ENCODE data around the gene IER2. TPM values are rescaled to one million over a fixed set of nuclear protein-coding genes. Genes with fewer than 3 reads are reported as not detected.
A peak's percentile ranks its signal among the peaks of the same experiment; 100 is the strongest.

Gene IER2
- total RNA-seq, 8 experiments from 2014 or later, result 33.2 to 61.5 (median 39.8) TPM

- no peak for ATAC-seq (replicated peaks in 6 of 8)
- WGBS, 10 experiments, result 75 to 100% (median 94%) methylated on average over 1 to 14 of the region's 20 CpGs; no CpG with 5 or more reads in 2 of the 10 experiments
- in situ Hi-C loops (cut with MboI; ENCODE audit: low pct_unique_long_range_greater_than_20kb in 2 of 9, low sequenced_read_pairs in 9 of 9, unreplicated experiment in 9 of 9), result no loop called here
- peaks cover 10 to 11% of the 10 kb centered on the region in 2 donors for H3K4me1 ChIP-seq (replicated peaks in 1 of 2)
- H3K4me3 ChIP-seq, result no peak overlapping the region
- H3K27ac ChIP-seq, result no peak overlapping the region
Measured at GRCh38 chr19:13122980-13123957, 26.9 kb upstream of the IER2 start.

GRCh38 chr19:13127051-13127450, 23.2 kb upstream of the IER2 start:
- 62 to 100% (median 100%) methylated on average over 1 to 7 of the region's 9 CpGs; no CpG with 5 or more reads in 4 of the 10 experiments for WGBS, 10 experiments
- ATAC-seq (replicated peaks in 6 of 8), result no peak
- in situ Hi-C loops (cut with MboI; ENCODE audit: low pct_unique_long_range_greater_than_20kb in 2 of 9, low sequenced_read_pairs in 9 of 9, unreplicated experiment in 9 of 9), result no loop called here
- no peak overlapping the region for H3K27ac ChIP-seq
- no peaks in the 10 kb centered on the region for H3K4me1 ChIP-seq (replicated peaks in 1 of 2)
- H3K4me3 ChIP-seq, result no peak overlapping the region

- Histone ChIP-seq H3K4me1 (replicated peaks in 1 of 2) (no peaks in the 10 kb centered on the region), H3K27ac (no peak overlapping the region), H3K4me3 (no peak overlapping the region)
- in situ Hi-C loops (cut with MboI; ENCODE audit: low pct_unique_long_range_greater_than_20kb in 2 of 9, low sequenced_read_pairs in 9 of 9, unreplicated experiment in 9 of 9), result no loop called here
- ATAC-seq (replicated peaks in 6 of 8), result no peak
- WGBS, 10 experiments, result 74 to 100% (median 94%) methylated on average over 1 to 3 of the region's 6 CpGs; no CpG with 5 or more reads in 3 of the 10 experiments
Measured at GRCh38 chr19:13127811-13128575, 22.2 kb upstream of the IER2 start.

- H3K4me3 ChIP-seq, result no peak overlapping the region
- in situ Hi-C loops (cut with MboI; ENCODE audit: low pct_unique_long_range_greater_than_20kb in 2 of 9, low sequenced_read_pairs in 9 of 9, unreplicated experiment in 9 of 9), result no loop called here
- peak in 6 of 8 experiments; percentile 7 to 79 (median 18) for ATAC-seq (replicated peaks in 6 of 8)
- no peaks in the 10 kb centered on the region for H3K4me1 ChIP-seq (replicated peaks in 1 of 2)
- 100% methylated on average over 1 of the region's 1 CpG; no CpG with 5 or more reads in 9 of the 10 experiments for WGBS, 10 experiments
- H3K27ac ChIP-seq, result no peak overlapping the region
Measured at GRCh38 chr19:13128583-13128982, 21.6 kb upstream of the IER2 start.

GRCh38 chr19:13129384-13129783, 20.8 kb upstream of the IER2 start:
- H3K27ac ChIP-seq, result no peak overlapping the region
- in situ Hi-C loops (cut with MboI; ENCODE audit: low pct_unique_long_range_greater_than_20kb in 2 of 9, low sequenced_read_pairs in 9 of 9, unreplicated experiment in 9 of 9), result no loop called here
- no peaks in the 10 kb centered on the region for H3K4me1 ChIP-seq (replicated peaks in 1 of 2)
- H3K4me3 ChIP-seq, result no peak overlapping the region
- ATAC-seq (replicated peaks in 6 of 8), result peak in 1 of 8 experiments; percentile 15
- 93 to 100% methylated on average over 2 to 3 of the region's 9 CpGs; no CpG with 5 or more reads in 8 of the 10 experiments for WGBS, 10 experiments

GRCh38 chr19:13130886-13131490, 19.2 kb upstream of the IER2 start:
- no peak overlapping the region for H3K27ac ChIP-seq
- H3K4me1 ChIP-seq (replicated peaks in 1 of 2), result no peaks in the 10 kb centered on the region
- H3K4me3 ChIP-seq, result no peak overlapping the region
- ATAC-seq (replicated peaks in 6 of 8), result no peak
- 88 to 100% (median 100%) methylated on average over 1 to 2 of the region's 3 CpGs; no CpG with 5 or more reads in 3 of the 10 experiments for WGBS, 10 experiments
- in situ Hi-C loops (cut with MboI; ENCODE audit: low pct_unique_long_range_greater_than_20kb in 2 of 9, low sequenced_read_pairs in 9 of 9, unreplicated experiment in 9 of 9), result no loop called here

- 40 to 100% (median 94%) methylated on average over 1 to 8 of the region's 8 CpGs for WGBS, 10 experiments
- Histone ChIP-seq H3K27ac (no peak overlapping the region), H3K4me1 (replicated peaks in 1 of 2) (no peaks in the 10 kb centered on the region), H3K4me3 (no peak overlapping the region)
- in situ Hi-C loops (cut with MboI; ENCODE audit: low pct_unique_long_range_greater_than_20kb in 2 of 9, low sequenced_read_pairs in 9 of 9, unreplicated experiment in 9 of 9), result no loop called here
- peak in 2 of 8 experiments; percentile 46 to 52 for ATAC-seq (replicated peaks in 6 of 8)
Measured at GRCh38 chr19:13132471-13133180, 17.6 kb upstream of the IER2 start.

GRCh38 chr19:13133241-13133870, 16.9 kb upstream of the IER2 start:
- Histone ChIP-seq H3K4me3 (no peak overlapping the region), H3K27ac (no peak overlapping the region), H3K4me1 (replicated peaks in 1 of 2) (no peaks in the 10 kb centered on the region)
- in situ Hi-C loops (cut with MboI; ENCODE audit: low pct_unique_long_range_greater_than_20kb in 2 of 9, low sequenced_read_pairs in 9 of 9, unreplicated experiment in 9 of 9), result no loop called here
- WGBS, 10 experiments, result 12 to 100% (median 86%) methylated on average over 1 to 10 of the region's 12 CpGs; no CpG with 5 or more reads in 1 of the 10 experiments
- no peak for ATAC-seq (replicated peaks in 6 of 8)

- Histone ChIP-seq H3K4me3 (no peak overlapping the region), H3K4me1 (replicated peaks in 1 of 2) (no peaks in the 10 kb centered on the region), H3K27ac (no peak overlapping the region)
- WGBS, 10 experiments, result 70 to 100% (median 93%) methylated on average over 1 to 3 of the region's 3 CpGs; no CpG with 5 or more reads in 4 of the 10 experiments
- in situ Hi-C loops (cut with MboI; ENCODE audit: low pct_unique_long_range_greater_than_20kb in 2 of 9, low sequenced_read_pairs in 9 of 9, unreplicated experiment in 9 of 9), result no loop called here
- no peak for ATAC-seq (replicated peaks in 6 of 8)
Measured at GRCh38 chr19:13134626-13135025, 15.6 kb upstream of the IER2 start.

GRCh38 chr19:13135068-13136062, 14.8 kb upstream of the IER2 start:
- no peak for ATAC-seq (replicated peaks in 6 of 8)
- no peak overlapping the region for H3K4me3 ChIP-seq
- no peak overlapping the region for H3K27ac ChIP-seq
- WGBS, 10 experiments, result 89 to 100% (median 95%) methylated on average over 1 to 12 of the region's 60 CpGs; no CpG with 5 or more reads in 5 of the 10 experiments
- in situ Hi-C loops (cut with MboI; ENCODE audit: low pct_unique_long_range_greater_than_20kb in 2 of 9, low sequenced_read_pairs in 9 of 9, unreplicated experiment in 9 of 9), result no loop called here
- no peaks in the 10 kb centered on the region for H3K4me1 ChIP-seq (replicated peaks in 1 of 2)

- 82 to 100% methylated on average over 4 of the region's 28 CpGs; no CpG with 5 or more reads in 8 of the 10 experiments for WGBS, 10 experiments
- H3K4me3 ChIP-seq, result no peak overlapping the region
- in situ Hi-C loops (cut with MboI; ENCODE audit: low pct_unique_long_range_greater_than_20kb in 2 of 9, low sequenced_read_pairs in 9 of 9, unreplicated experiment in 9 of 9), result no loop called here
- no peak overlapping the region for H3K27ac ChIP-seq
- no peak for ATAC-seq (replicated peaks in 6 of 8)
- no peaks in the 10 kb centered on the region for H3K4me1 ChIP-seq (replicated peaks in 1 of 2)
Measured at GRCh38 chr19:13137290-13137794, 12.9 kb upstream of the IER2 start.

Measured in motor neuron (in vitro differentiated cells).